ENCODE results near the gene NKX3-2. TPM values are rescaled to one million over a fixed set of nuclear protein-coding genes. Genes with fewer than 3 reads are reported as not detected.
"Not testable (repeated sequence)": the region's sequence is repeated elsewhere in the genome, so short reads cannot be mapped to it uniquely, and the experiment has no call there.

NKX3-2 gene
- total RNA-seq, 1 experiment from 2014 or later: 2.4 TPM

GRCh38 chr4:13562876-13563275 lies 18.6 kb upstream of the NKX3-2 start:
- ChIA-PET POLR2A (ENCODE audit: low non-redundant PET) (no interaction called here), CTCF (no interaction called here)
- H3K27ac ChIP-seq (ENCODE audit: low read depth, low read length, poor library complexity, severe bottlenecking): no peak overlapping the region
- no peaks in the 10 kb centered on the region for H3K36me3 ChIP-seq (ENCODE audit: insufficient read depth, low read length, poor library complexity, severe bottlenecking)
- no peaks in the 10 kb centered on the region for H3K27me3 ChIP-seq (replicated peaks; ENCODE audit: insufficient read depth, low read depth, low read length, poor library complexity)
- no TSS peak for BruUV-seq (replicated peaks)
- no peaks in the 10 kb centered on the region for H3K4me1 ChIP-seq (ENCODE audit: insufficient read depth, low read length, poor library complexity, severe bottlenecking)
- intact Hi-C loops (cut with micrococcal nuclease; ENCODE audit: unreplicated experiment): no loop called here
- H3K4me3 ChIP-seq (ENCODE audit: low read depth, low read length, poor library complexity, severe bottlenecking): no peak overlapping the region
- DNase-seq (ENCODE audit: low spot score): no peak
- H3K9me3 ChIP-seq (ENCODE audit: low read depth, low read length, poor library complexity, severe bottlenecking): no peaks in the 10 kb centered on the region
- no peak for TF ChIP-seq EZH2 (IDR thresholded peaks at IDR 0.05; ENCODE audit: borderline replicate concordance, low read depth, low read length, poor library complexity, severe bottlenecking)
- no peak for TF ChIP-seq CTCF (conservative IDR thresholded peaks at IDR 0.05; ENCODE audit: low read depth, low read length)

GRCh38 chr4:13561673-13562072 lies 17.4 kb upstream of the NKX3-2 start:
- CTCF ChIA-PET: no interaction called here
- no TSS peak for BruUV-seq (replicated peaks)
- H3K27me3 ChIP-seq (replicated peaks; ENCODE audit: insufficient read depth, low read depth, low read length, poor library complexity): no peaks in the 10 kb centered on the region

GRCh38 chr4:13560111-13560510 lies 15.8 kb upstream of the NKX3-2 start:
- BruUV-seq (replicated peaks); intact Hi-C loops (cut with micrococcal nuclease; ENCODE audit: unreplicated experiment); H3K4me1 ChIP-seq (ENCODE audit: insufficient read depth, low read length, poor library complexity, severe bottlenecking); CTCF ChIA-PET; H3K4me3 ChIP-seq (ENCODE audit: low read depth, low read length, poor library complexity, severe bottlenecking); H3K27ac ChIP-seq (ENCODE audit: low read depth, low read length, poor library complexity, severe bottlenecking); POLR2A ChIA-PET (ENCODE audit: low non-redundant PET); DNase-seq (ENCODE audit: low spot score); H3K9me3 ChIP-seq (ENCODE audit: low read depth, low read length, poor library complexity, severe bottlenecking); H3K27me3 ChIP-seq (replicated peaks; ENCODE audit: insufficient read depth, low read depth, low read length, poor library complexity); H3K36me3 ChIP-seq (ENCODE audit: insufficient read depth, low read length, poor library complexity, severe bottlenecking): not testable (repeated sequence)

More at GRCh38 chr4:13561673-13562072, 17.4 kb upstream of the NKX3-2 start:
- POLR2A ChIA-PET (ENCODE audit: low non-redundant PET): no interaction called here
- no peaks in the 10 kb centered on the region for H3K4me1 ChIP-seq (ENCODE audit: insufficient read depth, low read length, poor library complexity, severe bottlenecking)
- H3K4me3 ChIP-seq (ENCODE audit: low read depth, low read length, poor library complexity, severe bottlenecking): no peak overlapping the region
- H3K27ac ChIP-seq (ENCODE audit: low read depth, low read length, poor library complexity, severe bottlenecking): no peak overlapping the region
- DNase-seq (ENCODE audit: low spot score): no peak
- H3K36me3 ChIP-seq (ENCODE audit: insufficient read depth, low read length, poor library complexity, severe bottlenecking): no peaks in the 10 kb centered on the region
- H3K9me3 ChIP-seq (ENCODE audit: low read depth, low read length, poor library complexity, severe bottlenecking): no peaks in the 10 kb centered on the region
- intact Hi-C loops (cut with micrococcal nuclease; ENCODE audit: unreplicated experiment): no loop called here
- TF ChIP-seq CTCF (conservative IDR thresholded peaks at IDR 0.05; ENCODE audit: low read depth, low read length) (no peak), EZH2 (IDR thresholded peaks at IDR 0.05; ENCODE audit: borderline replicate concordance, low read depth, low read length, poor library complexity, severe bottlenecking) (no peak)

GRCh38 chr4:13559413-13559812 lies 15.1 kb upstream of the NKX3-2 start:
- no peaks in the 10 kb centered on the region for H3K27me3 ChIP-seq (replicated peaks; ENCODE audit: insufficient read depth, low read depth, low read length, poor library complexity)
- H3K4me3 ChIP-seq (ENCODE audit: low read depth, low read length, poor library complexity, severe bottlenecking): no peak overlapping the region
- ChIA-PET POLR2A (ENCODE audit: low non-redundant PET) (no interaction called here), CTCF (no interaction called here)
- TF ChIP-seq EZH2 (IDR thresholded peaks at IDR 0.05; ENCODE audit: borderline replicate concordance, low read depth, low read length, poor library complexity, severe bottlenecking) (no peak), CTCF (conservative IDR thresholded peaks at IDR 0.05; ENCODE audit: low read depth, low read length) (no peak)
- no peak overlapping the region for H3K27ac ChIP-seq (ENCODE audit: low read depth, low read length, poor library complexity, severe bottlenecking)
- H3K9me3 ChIP-seq (ENCODE audit: low read depth, low read length, poor library complexity, severe bottlenecking): no peaks in the 10 kb centered on the region
- no peak for DNase-seq (ENCODE audit: low spot score)
- no peaks in the 10 kb centered on the region for H3K4me1 ChIP-seq (ENCODE audit: insufficient read depth, low read length, poor library complexity, severe bottlenecking)
- intact Hi-C loops (cut with micrococcal nuclease; ENCODE audit: unreplicated experiment): no loop called here
- no TSS peak for BruUV-seq (replicated peaks)
- no peaks in the 10 kb centered on the region for H3K36me3 ChIP-seq (ENCODE audit: insufficient read depth, low read length, poor library complexity, severe bottlenecking)

All from A673 (cell line).